Thyroid gland (tissue), 4 donors: ENCODE results near the gene GPN2.

ENCODE experiments used
- POLR2A ChIP-seq, 2 donors: fragments of 450-650 bp; IDR thresholded peaks; one replicate each; pipeline ENCODE4 v1.6.1; 2017; ENCODE audit warnings: antibody characterized with exemption in 2 of 2, mild to moderate bottlenecking in 2 of 2, moderate library complexity in 1 of 2
- TF ChIP-seq, protein P1 (sequence below), 6 experiments: fragments of 200-600 bp in 3 of 6; fragments of 450-650 bp in 3 of 6; sonication (generic) in 3 of 6; IDR thresholded peaks; one replicate each; pipeline ENCODE4 v1.5.1; 2016 to 2019; ENCODE audit warnings: antibody characterized with exemption in 6 of 6, mild to moderate bottlenecking in 2 of 6, inconsistent platforms in 1 of 6, moderate library complexity in 1 of 6

DNA sequence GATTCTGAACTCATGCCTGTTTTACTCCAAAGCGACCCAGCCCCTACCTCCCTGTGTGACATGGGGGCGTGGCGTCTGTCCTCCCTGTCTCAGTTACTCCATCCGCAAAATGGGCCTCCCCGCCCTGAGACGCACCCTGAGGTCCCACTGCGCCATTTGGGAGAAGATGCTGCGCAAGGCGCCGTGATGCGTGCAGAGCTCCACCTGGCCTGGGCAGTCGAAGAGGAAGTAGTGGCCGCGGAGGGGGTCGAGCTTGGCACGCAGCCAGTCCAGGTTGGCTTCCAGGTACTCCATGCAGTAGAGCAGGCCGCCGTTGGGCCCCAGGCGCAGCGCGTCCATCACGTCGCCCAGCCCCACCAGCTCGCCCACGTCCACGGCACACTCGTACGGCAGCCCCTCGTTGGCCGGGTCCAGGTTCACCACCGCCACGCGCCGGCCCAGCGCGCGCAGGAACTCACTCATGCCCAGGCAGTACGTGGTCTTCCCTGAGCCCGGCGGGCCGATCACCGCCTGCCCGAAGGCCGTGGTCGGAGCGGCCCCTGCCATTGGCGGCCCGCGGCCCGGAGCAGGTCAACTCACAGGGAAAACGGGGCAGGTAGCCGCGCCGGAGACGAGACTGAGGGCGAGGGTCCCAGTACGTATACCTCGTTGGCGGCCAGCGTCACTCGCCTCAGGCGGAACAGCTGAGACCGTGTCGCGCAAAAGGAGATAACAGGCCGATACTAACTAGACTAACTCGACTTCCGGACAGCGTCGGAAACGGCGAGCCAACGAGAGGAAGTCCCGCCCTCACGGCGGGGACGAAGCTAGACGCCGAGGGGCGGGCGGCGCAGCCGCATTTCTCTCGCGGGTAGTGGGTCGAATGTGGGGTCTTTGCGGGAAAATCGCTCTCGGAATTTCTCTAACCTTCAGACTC is at the start of gene GPN2:
- TF ChIP-seq, protein P1, sequence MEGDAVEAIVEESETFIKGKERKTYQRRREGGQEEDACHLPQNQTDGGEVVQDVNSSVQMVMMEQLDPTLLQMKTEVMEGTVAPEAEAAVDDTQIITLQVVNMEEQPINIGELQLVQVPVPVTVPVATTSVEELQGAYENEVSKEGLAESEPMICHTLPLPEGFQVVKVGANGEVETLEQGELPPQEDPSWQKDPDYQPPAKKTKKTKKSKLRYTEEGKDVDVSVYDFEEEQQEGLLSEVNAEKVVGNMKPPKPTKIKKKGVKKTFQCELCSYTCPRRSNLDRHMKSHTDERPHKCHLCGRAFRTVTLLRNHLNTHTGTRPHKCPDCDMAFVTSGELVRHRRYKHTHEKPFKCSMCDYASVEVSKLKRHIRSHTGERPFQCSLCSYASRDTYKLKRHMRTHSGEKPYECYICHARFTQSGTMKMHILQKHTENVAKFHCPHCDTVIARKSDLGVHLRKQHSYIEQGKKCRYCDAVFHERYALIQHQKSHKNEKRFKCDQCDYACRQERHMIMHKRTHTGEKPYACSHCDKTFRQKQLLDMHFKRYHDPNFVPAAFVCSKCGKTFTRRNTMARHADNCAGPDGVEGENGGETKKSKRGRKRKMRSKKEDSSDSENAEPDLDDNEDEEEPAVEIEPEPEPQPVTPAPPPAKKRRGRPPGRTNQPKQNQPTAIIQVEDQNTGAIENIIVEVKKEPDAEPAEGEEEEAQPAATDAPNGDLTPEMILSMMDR (IDR thresholded peaks at IDR 0.05) = peak in 1 of 6 experiments; percentile 6
- peak in 1 of 2 donors; percentile 74 for TF ChIP-seq POLR2A (IDR thresholded peaks at IDR 0.05)
